ENCODE data around the gene B3GNT9. TPM values are rescaled to one million over a fixed set of nuclear protein-coding genes. Genes with fewer than 3 reads are reported as not detected.

The B3GNT9 gene
- polyA plus RNA-seq, 1 of the 3 experiments (the other 2 are of a cell fraction): 9.9 TPM

DNA sequence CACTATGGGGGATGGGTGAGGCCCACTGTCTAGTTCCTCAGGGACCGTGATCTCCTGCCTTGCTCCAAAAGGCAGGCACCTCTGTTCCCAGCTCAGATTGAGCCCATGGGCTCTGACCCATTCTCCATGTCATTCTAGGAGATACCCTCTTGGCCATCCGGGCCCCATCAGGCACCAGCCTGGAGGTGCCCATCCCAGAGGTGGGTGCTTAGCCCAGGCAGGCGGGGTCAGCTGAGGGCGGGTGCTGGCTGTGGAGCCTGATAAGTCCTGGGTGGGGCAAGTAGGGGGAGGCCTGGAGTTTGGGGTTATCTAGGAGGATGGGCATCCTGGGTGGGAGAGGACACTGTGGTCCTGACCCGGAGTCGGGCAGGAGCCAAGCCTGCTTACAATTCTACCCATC, 43.5 kb upstream of the B3GNT9 start (continued):
- TF ChIP-seq, protein P1, sequence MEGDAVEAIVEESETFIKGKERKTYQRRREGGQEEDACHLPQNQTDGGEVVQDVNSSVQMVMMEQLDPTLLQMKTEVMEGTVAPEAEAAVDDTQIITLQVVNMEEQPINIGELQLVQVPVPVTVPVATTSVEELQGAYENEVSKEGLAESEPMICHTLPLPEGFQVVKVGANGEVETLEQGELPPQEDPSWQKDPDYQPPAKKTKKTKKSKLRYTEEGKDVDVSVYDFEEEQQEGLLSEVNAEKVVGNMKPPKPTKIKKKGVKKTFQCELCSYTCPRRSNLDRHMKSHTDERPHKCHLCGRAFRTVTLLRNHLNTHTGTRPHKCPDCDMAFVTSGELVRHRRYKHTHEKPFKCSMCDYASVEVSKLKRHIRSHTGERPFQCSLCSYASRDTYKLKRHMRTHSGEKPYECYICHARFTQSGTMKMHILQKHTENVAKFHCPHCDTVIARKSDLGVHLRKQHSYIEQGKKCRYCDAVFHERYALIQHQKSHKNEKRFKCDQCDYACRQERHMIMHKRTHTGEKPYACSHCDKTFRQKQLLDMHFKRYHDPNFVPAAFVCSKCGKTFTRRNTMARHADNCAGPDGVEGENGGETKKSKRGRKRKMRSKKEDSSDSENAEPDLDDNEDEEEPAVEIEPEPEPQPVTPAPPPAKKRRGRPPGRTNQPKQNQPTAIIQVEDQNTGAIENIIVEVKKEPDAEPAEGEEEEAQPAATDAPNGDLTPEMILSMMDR (IDR thresholded peaks at IDR 0.05): no peak

DNA sequence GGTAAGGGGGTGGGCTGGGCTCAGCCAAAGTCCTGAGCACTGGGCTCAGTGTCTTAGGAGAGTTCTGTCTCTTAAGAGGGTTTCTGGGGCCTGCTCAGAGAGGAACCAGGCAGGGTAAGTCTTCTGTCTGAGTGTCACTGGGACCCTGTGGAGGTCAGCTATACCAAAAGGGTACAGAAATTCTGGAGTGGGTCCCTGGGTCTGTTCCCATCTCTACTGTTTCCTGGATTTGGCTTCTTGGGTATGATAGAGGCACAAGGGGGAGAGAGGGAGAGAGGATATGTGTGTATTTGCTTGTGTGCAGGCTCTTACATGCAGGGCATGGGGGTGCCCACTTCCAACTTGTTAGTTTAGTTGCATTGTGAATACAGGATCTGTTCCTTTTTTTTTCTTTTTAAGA, 42.7 kb upstream of the B3GNT9 start:
- Histone ChIP-seq H3K4me2 (peak overlapping the region; percentile 100), H3K27ac (ENCODE audit: low read depth in 2 of 2, low read length in 1 of 2) (peak overlapping the region; percentile 29 to 76; a peak in 2 of 4 replicates), H3K9ac (peak overlapping the region; percentile 98), H3K4me3 (ENCODE audit: low read depth in 2 of 2, low read length in 1 of 2) (peak overlapping the region; percentile 96 to 99), H3K27me3 (ENCODE audit: insufficient read depth) (no peaks in the 10 kb centered on the region), H3K4me1 (ENCODE audit: control insufficient read depth in 1 of 2, insufficient read depth in 2 of 2, low read depth in 1 of 2, low read length in 1 of 2) (peaks cover 8 to 25% of the 10 kb centered on the region in 2 experiments; a peak in 3 of 4 replicates), H3K9me3 (no peaks in the 10 kb centered on the region), H3F3A (replicated peaks; ENCODE audit: insufficient read depth) (peaks cover 31% of the 10 kb centered on the region), H3K79me2 (ENCODE audit: insufficient read depth) (peaks cover 50% of the 10 kb centered on the region), H4K20me1 (ENCODE audit: insufficient read depth) (peaks cover 21% of the 10 kb centered on the region), H2AFZ (ENCODE audit: low read depth) (no peak overlapping the region), H3K9me2 (no peaks in the 10 kb centered on the region), H3K36me3 (replicated peaks in 1 of 2; ENCODE audit: control insufficient read depth in 1 of 2, insufficient read depth in 2 of 2, low read length in 1 of 2) (peaks cover 30 to 54% of the 10 kb centered on the region in 2 experiments)
- TF ChIP-seq GATA2 (CRISPR knock-in tag; IDR thresholded peaks at IDR 0.05) (no peak), GABPA (IDR thresholded peaks at IDR 0.05; ENCODE audit: low read depth) (no peak), RAD21 (IDR thresholded peaks at IDR 0.05; ENCODE audit: low read length) (no peak), NRF1 (IDR thresholded peaks at IDR 0.05; ENCODE audit: low read depth, low read length) (no peak), FOXM1 (IDR thresholded peaks at IDR 0.05; ENCODE audit: low read depth) (no peak), YY1 (IDR thresholded peaks at IDR 0.05; ENCODE audit: low read depth) (no peak), NFIC (IDR thresholded peaks at IDR 0.05; ENCODE audit: borderline replicate concordance) (no peak), MEF2A (IDR thresholded peaks at IDR 0.05; ENCODE audit: borderline replicate concordance, low read depth) (no peak), MXI1 (IDR thresholded peaks at IDR 0.05; ENCODE audit: low read depth, low read length) (no peak), FOXJ3 (CRISPR knock-in tag; IDR thresholded peaks at IDR 0.05) (no peak)
- TF ChIP-seq, protein P2, sequence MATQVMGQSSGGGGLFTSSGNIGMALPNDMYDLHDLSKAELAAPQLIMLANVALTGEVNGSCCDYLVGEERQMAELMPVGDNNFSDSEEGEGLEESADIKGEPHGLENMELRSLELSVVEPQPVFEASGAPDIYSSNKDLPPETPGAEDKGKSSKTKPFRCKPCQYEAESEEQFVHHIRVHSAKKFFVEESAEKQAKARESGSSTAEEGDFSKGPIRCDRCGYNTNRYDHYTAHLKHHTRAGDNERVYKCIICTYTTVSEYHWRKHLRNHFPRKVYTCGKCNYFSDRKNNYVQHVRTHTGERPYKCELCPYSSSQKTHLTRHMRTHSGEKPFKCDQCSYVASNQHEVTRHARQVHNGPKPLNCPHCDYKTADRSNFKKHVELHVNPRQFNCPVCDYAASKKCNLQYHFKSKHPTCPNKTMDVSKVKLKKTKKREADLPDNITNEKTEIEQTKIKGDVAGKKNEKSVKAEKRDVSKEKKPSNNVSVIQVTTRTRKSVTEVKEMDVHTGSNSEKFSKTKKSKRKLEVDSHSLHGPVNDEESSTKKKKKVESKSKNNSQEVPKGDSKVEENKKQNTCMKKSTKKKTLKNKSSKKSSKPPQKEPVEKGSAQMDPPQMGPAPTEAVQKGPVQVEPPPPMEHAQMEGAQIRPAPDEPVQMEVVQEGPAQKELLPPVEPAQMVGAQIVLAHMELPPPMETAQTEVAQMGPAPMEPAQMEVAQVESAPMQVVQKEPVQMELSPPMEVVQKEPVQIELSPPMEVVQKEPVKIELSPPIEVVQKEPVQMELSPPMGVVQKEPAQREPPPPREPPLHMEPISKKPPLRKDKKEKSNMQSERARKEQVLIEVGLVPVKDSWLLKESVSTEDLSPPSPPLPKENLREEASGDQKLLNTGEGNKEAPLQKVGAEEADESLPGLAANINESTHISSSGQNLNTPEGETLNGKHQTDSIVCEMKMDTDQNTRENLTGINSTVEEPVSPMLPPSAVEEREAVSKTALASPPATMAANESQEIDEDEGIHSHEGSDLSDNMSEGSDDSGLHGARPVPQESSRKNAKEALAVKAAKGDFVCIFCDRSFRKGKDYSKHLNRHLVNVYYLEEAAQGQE (IDR thresholded peaks at IDR 0.05; ENCODE audit: low read depth, low read length): no peak
- TF ChIP-seq, protein P3, sequence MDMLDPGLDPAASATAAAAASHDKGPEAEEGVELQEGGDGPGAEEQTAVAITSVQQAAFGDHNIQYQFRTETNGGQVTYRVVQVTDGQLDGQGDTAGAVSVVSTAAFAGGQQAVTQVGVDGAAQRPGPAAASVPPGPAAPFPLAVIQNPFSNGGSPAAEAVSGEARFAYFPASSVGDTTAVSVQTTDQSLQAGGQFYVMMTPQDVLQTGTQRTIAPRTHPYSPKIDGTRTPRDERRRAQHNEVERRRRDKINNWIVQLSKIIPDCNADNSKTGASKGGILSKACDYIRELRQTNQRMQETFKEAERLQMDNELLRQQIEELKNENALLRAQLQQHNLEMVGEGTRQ (IDR thresholded peaks at IDR 0.05; ENCODE audit: borderline replicate concordance, low read depth, low read length): no peak
- TF ChIP-seq, protein P1 (IDR thresholded peaks at IDR 0.05): no peak
- TF ChIP-seq, protein P4, sequence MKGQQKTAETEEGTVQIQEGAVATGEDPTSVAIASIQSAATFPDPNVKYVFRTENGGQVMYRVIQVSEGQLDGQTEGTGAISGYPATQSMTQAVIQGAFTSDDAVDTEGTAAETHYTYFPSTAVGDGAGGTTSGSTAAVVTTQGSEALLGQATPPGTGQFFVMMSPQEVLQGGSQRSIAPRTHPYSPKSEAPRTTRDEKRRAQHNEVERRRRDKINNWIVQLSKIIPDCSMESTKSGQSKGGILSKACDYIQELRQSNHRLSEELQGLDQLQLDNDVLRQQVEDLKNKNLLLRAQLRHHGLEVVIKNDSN (IDR thresholded peaks at IDR 0.05; ENCODE audit: borderline replicate concordance, low read depth): no peak
- ChIA-PET POLR2A (interaction anchor here (0.6 to 2.9 kb wide), 6 partner anchors 8 to 219 kb away, joined by 3 to 8 read pairs (median 4); partner anchors contain the start of gene TMEM208), CTCF (interaction anchor here (0.9 to 1.8 kb wide), 7 partner anchors 8 to 235 kb away, joined by 3 to 8 read pairs (median 3); partner anchors contain the start of gene TMEM208)
- no peak for DNase-seq

All from SK-N-SH (cell line).